IPS DF 4.7 (cell line): Measurements from ENCODE around the gene DCUN1D2.
"Not testable (repeated sequence)": the region's sequence is repeated elsewhere in the genome, so short reads cannot be mapped to it uniquely, and the experiment has no call there.

ENCODE experiments used
- DNase-seq: peaks from one replicate; pipeline ENCODE4 v3.0.0-alpha.2; 2013; ENCODE audit warnings: low spot score; ENCODE audit errors: extremely low read depth

DCUN1D2 gene

DNA sequence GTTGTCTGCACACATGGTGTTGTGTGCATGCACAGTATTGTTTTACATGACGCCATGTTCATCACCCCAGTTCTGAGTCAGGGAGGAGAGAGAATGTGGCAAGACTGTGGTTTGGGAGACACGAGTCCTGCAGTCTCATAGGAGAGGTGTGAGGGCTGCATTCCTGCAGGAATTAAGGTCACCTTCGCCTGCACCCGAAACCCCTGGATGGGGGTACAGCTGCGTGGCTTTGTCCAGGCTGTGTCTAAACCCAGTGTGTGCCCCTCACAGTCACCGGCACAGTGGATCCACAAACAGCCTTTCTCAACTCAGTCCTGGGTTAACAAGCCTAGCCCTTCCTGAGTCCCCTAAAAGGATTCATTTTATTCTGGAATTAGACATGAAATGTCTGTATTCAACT is 42.9 kb downstream of the DCUN1D2 start:
- DNase-seq, result no peak

DNA sequence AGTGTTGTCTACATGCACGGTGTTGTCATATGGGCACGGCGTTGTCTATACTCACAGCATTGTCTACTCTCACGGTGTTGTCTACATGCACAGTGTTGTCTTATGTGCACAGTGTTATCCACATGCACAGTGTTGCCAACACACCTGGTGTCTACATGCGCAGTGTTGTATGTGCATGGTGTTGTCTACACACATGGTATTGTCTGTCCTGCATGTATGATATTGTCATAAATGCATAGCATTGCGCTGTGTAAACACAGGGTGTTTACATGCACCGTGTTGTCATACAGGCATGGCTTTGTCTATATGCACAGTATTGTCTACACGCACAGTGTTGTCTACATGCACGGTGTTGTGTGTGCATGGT is 44.0 kb downstream of the DCUN1D2 start:
- no peak for DNase-seq

DNA sequence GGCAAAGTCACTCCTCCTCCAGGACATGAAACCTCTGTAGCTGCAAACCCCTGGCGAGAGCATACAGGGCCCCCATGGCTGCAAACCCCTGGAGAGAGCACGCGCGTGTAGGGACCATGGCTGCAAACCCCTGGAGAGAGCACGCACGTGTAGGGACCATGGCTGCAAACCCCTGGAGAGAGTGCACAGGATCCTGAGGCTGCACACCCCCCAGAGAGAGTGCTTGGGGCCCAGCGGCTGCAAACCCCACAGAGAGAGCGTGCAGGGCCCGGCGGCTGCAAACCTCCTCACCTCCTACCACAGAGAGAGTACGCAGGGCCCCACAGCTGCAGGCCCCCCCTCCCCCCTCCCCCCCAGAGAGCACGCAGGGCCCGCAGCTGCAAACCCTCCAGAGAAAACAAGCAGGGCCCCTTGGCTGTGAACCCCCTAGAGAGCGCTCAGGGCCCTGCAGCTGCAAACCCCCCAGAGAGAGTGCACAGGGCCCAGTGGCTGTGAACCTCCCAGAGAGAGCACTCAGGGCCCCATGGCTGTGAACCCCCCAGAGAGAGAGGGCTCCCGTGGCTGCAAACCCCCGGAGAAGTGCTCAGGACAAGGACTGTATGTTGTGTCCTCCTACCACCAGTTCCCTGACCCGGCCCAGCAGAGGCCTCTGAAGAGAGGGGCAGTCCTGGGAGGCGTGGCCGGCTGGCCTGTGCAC is 44.6 kb downstream of the DCUN1D2 start:
- no peak for DNase-seq

DNA sequence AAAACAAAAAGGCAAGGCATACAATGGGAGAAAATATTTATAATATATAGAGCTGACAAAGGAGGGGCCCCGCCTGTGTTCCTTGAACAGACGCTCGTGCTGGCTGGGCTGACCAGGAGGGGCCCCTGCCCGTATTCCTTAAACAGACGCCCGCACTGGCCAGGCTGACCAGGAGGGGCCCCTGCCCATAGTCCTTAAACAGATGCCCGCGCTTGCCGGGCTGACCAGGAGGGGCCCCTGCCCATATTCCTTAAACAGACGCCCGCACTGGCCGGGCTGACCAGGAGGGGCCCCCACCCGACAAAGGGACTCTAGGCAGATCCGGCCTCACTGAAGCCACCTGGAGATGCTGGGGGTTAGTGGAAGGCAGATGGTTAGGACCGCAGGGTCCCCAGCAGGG is 46.5 kb downstream of the DCUN1D2 start:
- DNase-seq, result no peak

DNA sequence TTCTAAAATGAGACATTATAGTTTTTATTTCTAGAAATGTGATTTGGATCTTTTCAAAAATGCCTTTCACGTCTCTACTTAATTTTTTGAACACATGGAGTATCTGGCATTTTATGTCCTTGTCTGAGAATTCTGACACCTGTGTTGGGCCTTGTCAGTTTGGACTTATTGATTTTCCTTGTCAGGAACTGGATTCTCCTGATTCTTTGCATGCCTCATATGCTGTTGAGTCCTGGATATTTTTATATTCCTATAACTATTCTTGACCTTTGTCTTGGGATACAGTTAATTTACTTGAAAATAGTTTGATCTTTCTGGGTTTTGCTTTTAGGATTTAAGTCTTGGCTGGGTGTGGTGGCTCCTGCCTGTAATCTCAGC is 47.5 kb downstream of the DCUN1D2 start:
- DNase-seq, result no peak

DNA sequence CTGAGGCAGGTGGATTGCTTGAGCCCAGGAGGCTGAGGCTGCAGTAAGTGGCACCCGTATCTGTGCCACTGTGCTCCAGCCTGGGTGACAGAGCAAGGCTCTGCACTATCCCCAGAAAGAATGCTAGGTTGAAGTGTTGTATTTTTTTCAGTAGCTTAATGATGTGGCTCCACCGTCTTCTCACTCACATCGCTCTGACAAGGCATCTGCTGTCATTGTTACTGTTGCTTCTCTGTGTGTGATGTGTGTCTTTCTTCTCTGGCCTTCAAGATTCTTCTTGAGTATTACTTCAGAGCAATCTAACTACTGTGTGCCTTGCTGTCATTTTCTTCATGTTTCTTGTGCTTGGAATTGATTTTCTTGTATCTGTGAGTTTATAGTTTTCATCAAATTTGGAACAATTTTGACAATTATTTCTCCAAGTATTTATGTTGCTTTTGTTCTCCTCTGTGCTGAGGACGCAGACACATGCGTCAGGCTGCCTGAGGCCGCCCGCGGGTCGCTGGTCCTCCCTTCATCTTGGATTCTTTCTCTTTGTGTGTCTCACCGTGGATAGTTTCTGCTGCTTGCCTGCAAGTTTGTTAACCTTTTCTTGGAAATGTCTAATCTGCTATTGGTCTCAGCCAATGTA is 48.0 kb downstream of the DCUN1D2 start:
- DNase-seq, result no peak

DNA sequence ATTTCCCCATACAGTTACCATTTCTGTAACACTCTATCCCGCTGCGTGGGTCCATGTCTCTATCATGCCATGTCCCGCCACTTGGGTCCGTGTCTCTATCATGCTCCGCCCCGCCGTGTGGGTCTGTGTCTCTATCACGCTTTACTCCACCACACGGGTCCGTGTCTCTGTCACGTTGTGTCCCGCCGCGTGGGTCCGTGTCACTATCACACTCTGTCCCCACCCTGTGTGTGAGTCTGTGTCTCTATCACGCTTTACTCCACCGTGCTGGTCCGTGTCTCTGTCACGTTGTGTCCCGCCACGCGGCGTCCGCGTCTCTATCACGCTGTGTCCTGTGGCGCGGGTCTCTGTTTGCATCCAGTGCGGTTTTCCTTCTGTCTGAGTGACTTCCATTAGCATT is 48.9 kb downstream of the DCUN1D2 start:
- DNase-seq, result no peak

DNA sequence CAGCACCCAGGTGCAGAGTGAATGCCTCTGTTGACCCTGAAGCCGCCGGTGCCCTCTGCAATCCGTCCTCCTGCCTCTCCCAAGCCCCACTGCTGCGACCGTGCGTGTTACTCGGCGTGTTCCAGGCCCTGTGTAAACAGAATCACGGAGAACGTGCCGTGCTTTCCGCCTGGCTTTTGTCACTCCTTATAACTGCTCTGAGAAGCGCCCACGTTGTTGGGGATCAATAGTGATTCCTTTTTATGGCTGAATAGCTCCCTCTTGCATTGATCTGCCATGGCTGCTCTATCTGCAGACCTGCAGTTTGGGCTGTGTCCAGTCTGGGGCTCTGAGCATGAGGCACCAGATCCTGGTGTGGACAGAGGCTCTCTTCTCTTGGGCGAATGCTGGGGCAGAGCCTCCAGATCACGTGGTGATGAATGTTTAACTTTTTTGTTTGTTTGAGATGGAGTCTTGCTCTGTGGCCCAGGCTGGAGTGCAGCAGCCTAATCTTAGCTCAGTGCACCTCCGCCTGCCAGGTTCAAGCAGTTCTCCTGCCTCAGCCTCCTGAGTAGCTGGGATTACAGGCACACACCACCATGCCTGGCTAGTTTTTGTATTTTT is 53.0 kb downstream of the DCUN1D2 start:
- no peak for DNase-seq

DNA sequence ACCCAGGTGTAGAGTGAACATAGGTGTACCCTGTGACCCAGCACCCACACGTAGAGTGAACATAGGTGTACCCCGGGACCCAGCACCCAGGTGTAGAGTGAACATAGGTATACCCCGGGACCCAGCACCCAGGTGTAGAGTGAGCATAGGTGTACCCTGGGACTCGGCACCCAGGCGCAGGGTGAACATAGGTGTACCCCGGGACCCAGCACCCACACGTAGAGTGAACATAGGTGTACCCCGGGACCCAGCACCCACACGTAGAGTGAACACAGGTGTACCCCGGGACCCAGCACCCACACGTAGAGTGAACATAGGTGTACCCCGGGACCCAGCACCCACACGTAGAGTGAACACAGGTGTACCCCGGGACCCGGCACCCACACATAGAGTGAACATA is 53.6 kb downstream of the DCUN1D2 start:
- not testable (repeated sequence) for DNase-seq

DNA sequence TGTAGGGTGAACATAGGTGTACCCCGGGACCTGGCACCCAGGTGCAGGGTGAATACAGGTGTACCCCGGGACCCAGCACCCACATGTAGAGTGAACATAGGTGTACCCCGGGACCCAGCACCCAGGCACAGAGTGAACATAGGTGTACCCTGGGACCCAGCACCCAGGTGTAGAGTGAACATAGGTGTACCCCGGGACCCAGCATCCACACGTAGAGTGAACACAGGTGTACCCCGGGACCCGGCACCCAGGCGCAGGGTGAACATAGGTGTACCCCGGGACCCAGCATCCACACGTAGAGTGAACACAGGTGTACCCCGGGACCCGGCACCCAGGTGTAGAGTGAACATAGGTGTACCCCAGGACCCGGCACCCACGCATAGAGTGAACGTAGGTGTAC is 54.6 kb downstream of the DCUN1D2 start:
- DNase-seq, result not testable (repeated sequence)

DNA sequence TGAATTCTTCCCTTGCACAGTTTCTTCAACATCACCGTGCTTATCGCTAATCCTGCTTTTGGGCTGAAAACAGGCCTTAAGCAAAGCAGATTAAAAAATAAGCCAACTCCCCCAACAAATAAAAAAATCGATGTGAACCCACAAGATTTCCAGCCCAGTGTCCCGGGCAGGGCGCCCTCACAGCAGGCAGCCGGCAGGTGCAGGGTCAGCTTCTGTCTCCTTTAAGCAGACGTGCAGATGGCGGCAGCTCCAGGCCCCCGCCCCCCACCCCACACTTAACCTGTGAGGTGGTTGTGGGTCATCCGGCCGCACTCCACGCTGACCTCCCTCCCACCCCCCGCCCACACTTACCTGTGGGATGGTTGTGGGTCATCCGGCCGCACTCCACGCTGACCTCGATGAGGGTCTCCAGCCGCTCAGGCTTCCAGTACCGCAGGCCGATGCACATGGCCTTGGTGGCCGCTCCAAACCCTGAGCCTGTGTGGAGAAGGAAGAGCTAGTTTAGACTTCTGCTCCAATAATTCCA is 57.1 kb downstream of the DCUN1D2 start:
- no peak for DNase-seq

DNA sequence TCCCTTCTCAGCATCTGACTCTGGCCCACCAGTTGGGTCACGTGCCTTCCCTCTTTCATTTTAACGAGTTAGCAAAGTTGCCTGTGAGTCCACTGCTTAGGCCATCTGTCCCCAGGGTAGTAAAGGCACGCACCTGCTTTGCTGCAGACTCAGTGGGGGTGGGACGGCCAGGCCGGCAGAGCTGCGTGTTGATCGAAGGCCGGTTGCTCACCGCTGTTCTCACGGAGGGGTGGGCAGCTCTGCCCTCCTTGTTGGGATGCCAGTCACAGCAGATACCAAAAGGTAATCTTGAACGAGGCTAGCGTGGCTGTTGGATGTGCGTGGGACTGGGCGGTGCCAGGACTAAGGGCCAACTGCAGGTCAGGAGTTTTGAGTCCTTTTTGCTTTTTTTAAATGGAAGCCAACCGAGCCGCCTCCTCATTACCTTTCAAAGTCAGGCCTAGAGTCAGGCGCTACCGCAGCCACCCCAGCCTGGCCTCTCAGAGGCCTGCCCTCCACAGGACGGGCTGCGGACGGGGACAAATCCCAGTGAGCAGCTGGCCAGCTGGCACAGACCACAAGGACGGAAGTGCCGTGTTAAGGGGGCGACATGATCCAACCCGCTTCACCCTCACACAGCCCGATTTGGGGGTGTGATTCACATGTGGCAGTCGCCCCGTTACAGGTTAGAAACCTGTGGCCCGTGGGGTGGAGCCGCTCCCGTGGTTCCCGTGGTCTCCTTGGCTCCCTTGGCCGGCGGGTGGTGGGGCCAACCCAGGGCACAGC is 57.8 kb downstream of the DCUN1D2 start:
- DNase-seq, result no peak

DNA sequence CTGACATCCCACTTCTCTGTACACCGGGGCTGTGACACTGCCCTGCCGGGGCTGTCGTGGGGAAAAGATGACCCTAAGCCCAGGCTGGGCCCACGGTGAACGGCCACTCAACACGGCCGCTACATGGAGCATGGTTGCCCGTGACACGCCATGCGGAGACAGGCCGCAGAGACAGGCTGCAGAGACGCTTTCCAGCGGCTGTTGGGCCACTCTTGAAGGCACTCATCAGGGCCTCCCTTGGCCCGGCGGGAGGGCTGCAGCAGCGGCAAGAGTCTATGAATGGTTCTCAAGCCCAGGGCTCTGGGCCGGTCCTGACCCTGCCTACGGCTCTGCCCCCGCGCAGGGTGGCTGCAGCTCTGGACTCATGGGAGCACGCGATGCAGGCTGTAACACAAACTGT is 59.3 kb downstream of the DCUN1D2 start:
- DNase-seq, result no peak

DNA sequence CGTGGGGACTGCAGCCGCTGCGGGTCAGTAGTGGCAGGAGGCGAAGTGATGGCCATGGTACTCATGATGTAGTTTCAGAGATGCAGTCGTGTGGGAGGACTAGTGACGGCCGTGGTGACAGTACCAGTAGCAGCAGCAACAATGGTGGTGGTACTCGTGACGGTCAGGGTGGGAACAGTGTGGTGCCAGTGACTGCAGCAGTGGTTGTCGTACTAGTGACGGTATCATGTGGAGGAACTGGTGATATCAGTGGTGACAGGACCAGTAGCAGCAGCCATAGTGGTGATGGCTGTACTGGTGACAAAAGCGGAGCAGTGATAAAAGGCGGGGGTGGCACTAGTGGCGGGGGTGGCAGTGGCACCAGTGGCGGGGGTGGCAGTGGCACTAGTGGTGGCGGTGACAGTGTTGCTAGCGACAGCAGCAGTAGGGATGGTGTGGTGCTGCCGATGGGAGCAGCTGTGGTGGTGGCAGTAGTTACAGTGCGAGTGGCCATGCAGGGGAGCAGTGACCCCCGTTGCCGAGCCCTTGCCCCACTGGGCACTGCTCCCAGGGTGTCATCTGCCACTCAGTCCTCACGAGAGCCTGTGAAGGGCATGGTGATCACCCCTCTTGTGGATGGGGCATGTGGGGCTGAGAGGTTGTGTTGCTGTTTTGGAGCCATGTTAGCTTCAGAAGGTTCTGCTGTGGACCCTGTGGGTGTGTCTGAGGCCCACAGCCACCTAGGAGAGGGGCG is 60.0 kb downstream of the DCUN1D2 start:
- no peak for DNase-seq

DNA sequence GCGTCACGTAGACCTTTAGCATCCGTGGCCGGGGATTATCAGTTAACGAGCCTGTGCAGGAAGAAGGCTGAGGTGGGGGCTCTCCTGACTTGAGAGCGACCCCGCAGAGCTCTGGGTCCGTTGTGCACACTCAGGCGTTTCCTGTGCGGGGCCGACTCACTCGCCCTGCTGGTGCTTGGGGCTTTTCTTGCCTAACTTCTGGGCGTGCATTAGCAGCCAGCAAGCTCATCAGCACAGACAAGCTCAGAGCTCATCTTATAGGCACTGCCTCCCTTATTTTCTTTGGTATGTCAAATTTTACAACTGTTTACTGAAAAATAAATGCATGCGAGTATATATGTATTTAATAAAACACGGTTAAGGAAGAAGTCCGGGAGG is 60.9 kb downstream of the DCUN1D2 start:
- no peak for DNase-seq

DNA sequence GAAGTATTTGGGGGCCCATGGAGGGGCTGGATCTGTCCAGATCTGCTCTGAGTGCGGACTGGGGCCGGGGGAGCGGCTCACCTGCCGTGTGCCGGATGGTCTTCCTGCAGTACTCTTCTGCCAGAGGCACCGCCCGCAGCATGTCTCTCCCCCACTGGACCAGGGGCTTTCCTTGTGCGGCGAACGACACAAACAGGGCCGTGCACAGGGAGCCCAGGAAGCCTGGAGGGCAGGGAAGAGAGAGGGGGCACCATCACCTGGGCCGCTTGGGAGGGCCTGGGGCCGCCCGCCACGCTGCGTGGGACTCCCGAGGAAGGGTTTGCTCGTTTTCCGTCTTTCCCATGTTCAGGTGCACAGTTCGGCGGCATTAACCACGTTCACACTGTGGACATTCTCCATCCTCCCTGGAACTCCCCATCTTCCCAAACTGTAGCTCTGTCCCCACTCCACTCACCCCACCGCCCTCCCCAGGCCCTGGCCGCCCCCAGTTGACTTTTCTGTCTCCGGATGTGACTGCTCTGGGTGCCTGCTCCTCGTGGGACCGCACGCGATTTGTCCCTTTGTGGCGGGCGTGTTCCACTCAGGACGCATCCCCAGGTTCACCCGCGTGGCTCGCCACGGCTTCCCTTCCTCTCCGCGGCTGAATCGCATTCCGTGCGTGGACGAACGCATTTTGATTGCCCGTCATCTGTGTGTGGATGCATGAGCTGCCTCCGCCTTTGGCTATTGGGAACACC is 61.5 kb downstream of the DCUN1D2 start:
- no peak for DNase-seq

DNA sequence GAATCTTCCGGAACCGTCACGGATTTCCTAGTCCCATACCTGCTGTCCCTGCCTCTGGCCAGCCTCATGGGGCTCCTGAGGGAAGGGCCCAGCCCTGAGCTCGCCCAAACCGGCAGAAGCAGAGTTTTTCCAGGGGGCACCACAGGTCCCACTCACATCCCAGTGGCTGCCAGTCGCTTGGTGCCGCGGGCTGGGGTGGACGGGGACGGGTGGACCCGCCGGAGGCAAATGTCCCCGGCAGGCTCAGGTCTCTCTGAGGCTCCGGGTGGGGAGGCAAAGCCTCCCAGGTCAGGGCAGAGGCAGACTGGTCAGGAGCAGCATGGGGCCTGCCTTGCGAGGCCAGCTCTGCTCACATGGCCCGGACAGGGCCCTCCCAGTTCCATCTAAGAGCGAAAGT is 62.0 kb downstream of the DCUN1D2 start:
- no peak for DNase-seq

DNA sequence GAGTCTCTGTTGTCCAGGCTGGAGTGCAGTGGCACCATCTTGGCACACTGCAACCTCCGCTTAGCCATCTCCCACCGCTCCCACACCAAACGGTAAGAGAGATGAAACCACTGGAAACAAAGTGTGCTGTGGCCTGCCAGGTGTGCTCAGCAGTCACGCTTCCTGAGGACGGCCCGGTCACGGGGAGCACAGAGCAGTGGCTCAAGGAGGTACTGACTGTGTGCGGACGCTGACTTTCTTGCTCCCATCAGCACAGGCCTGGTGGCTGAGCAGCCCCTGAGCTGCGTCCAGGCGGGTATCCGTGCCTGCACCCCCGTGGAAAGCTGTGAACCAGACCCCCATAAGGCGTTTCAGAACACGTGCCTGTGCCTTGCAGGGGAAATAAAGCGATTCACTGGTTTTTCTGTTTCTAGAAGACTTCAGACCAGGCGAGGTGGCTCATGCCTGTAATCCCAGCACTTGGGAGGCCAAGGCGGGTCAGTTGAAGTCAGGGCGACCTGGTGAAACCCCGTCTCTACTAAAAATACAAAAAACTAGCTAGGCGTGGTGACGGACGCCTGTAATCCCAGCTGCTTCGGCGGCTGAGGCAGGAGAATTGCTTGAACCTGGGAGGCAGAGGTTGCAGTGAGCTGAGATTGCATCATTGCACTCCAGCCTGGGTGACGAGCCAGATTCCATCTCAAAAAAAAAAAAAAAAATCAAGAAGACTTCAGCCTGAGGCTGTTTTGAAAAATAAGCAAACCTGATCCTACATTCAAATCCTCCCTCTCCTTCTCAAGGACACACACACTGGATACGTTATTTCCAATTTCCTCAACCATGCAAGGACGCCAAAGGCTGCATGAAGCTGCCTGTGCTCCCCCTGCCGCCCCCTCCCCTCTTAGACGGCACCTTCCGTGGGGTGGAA is 62.7 kb downstream of the DCUN1D2 start:
- DNase-seq, result no peak

DNA sequence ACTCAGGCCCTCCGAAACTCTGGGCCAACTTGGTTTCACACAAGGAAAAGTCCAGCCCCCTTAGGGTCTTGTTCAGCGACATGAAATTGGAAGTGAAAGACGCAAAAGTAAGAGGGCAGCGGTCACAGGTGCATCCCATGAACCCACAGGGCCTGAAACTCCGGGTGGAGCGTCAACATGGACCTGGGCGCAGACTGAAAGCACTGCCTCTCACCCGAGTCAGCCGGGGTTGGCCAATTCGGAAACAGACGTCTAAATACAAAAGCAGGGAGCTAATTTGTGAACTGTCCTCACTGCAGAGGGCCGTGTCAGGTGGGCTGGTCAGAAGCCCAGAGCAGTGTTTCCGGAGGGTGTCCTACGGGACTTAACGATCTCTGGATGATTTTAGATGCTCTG is 63.9 kb downstream of the DCUN1D2 start:
- no peak for DNase-seq
